ENCODE measurements around the gene GTF2A2. TPM values are rescaled to one million over a fixed set of nuclear protein-coding genes. Genes with fewer than 3 reads are reported as not detected.

The GTF2A2 gene
- total and polyA plus RNA-seq, 2 donors (not counting 1 experiment from before 2014, with no cell fraction given) = 39.7 to 60.0 TPM

- WGBS (ENCODE audit: insufficient coverage) = 100% methylated on average over 1 of the region's 3 CpGs
- no peaks in the 10 kb centered on the region for H4K20me1 ChIP-seq (ENCODE audit: control insufficient read depth, insufficient read depth, low read length, poor library complexity, severe bottlenecking)
- H2AFZ ChIP-seq (ENCODE audit: insufficient read depth, low read depth, low read length, poor library complexity, severe bottlenecking) = no peak overlapping the region
- no peaks in the 10 kb centered on the region for H3K4me1 Mint-ChIP-seq
- H3K4me3 ChIP-seq (ENCODE audit: control extremely low read depth in 1 of 5, extremely low read depth in 1 of 5, insufficient read depth in 1 of 5, low read depth in 2 of 5, low read length in 4 of 5) = no peak overlapping the region
- no peak overlapping the region for H3K4me3 Mint-ChIP-seq
- no peak overlapping the region for H3K27ac Mint-ChIP-seq
- TF ChIP-seq CTCF (IDR thresholded peaks at IDR 0.05) (no peak), EZH2 (IDR thresholded peaks at IDR 0.05; ENCODE audit: borderline replicate concordance, insufficient read depth, low read depth, low read length, poor library complexity, severe bottlenecking) (no peak)
- H3K4me1 ChIP-seq (ENCODE audit: control insufficient read depth in 2 of 2, insufficient read depth in 2 of 2, low read length in 2 of 2) = no peaks in the 10 kb centered on the region
- H3K9me3 Mint-ChIP-seq (ENCODE audit: insufficient read depth) = no peaks in the 10 kb centered on the region
- intact Hi-C loops (cut with micrococcal nuclease) = no loop called here
- ATAC-seq (ENCODE audit: low read depth) (no peak), DNase-seq (no peak)
- H3K9me3 ChIP-seq (ENCODE audit: control extremely low read depth in 1 of 3, control insufficient read depth in 2 of 3, insufficient read depth in 1 of 3, low read length in 2 of 3) = no peaks in the 10 kb centered on the region
- no peak overlapping the region for H3K9ac ChIP-seq (ENCODE audit: low read length)
- H3K79me2 ChIP-seq (ENCODE audit: control insufficient read depth, insufficient read depth, low read length) = no peaks in the 10 kb centered on the region
- CTCF ChIA-PET = interaction anchor here (0.6 to 1.9 kb wide), 2 partner anchors 24 to 44 kb away, joined by 3 to 4 read pairs; partner anchors contain the start of gene GCNT3
- peaks cover 13 to 20% of the 10 kb centered on the region in 2 experiments for H3K36me3 ChIP-seq (replicated peaks in 1 of 2; ENCODE audit: control extremely low read depth in 1 of 2, control insufficient read depth in 1 of 2, extremely low read depth in 1 of 2, insufficient read depth in 2 of 2, low read length in 1 of 2)
- POLR2A ChIA-PET = no interaction called here
- no peak overlapping the region for H3K27ac ChIP-seq (ENCODE audit: low read length in 2 of 2)
- H3K4me2 ChIP-seq (replicated peaks; ENCODE audit: low read depth, low read length, poor library complexity, severe bottlenecking) = no peak overlapping the region
- H3K27me3 Mint-ChIP-seq = no peaks in the 10 kb centered on the region
- H3K27me3 ChIP-seq (replicated peaks in 1 of 4; ENCODE audit: control extremely low read depth in 1 of 4, control insufficient read depth in 3 of 4, insufficient read depth in 4 of 4, low read length in 3 of 4) = no peaks in the 10 kb centered on the region
These were observed 21.1 kb downstream of the GTF2A2 start for GRCh38 chr15:59636184-59636583.

- Histone ChIP-seq H3K4me3 (ENCODE audit: control extremely low read depth in 1 of 5, extremely low read depth in 1 of 5, insufficient read depth in 1 of 5, low read depth in 2 of 5, low read length in 4 of 5) (no peak overlapping the region), H3K4me1 (ENCODE audit: control insufficient read depth in 2 of 2, insufficient read depth in 2 of 2, low read length in 2 of 2) (no peaks in the 10 kb centered on the region), H4K20me1 (ENCODE audit: control insufficient read depth, insufficient read depth, low read length, poor library complexity, severe bottlenecking) (no peaks in the 10 kb centered on the region), H3K27me3 (replicated peaks in 1 of 4; ENCODE audit: control extremely low read depth in 1 of 4, control insufficient read depth in 3 of 4, insufficient read depth in 4 of 4, low read length in 3 of 4) (no peaks in the 10 kb centered on the region), H3K36me3 (replicated peaks in 1 of 2; ENCODE audit: control extremely low read depth in 1 of 2, control insufficient read depth in 1 of 2, extremely low read depth in 1 of 2, insufficient read depth in 2 of 2, low read length in 1 of 2) (peaks cover under 1 to 5% of the 10 kb centered on the region in 2 experiments), H3K27ac (ENCODE audit: low read length in 2 of 2) (no peak overlapping the region), H2AFZ (ENCODE audit: insufficient read depth, low read depth, low read length, poor library complexity, severe bottlenecking) (no peak overlapping the region), H3K79me2 (ENCODE audit: control insufficient read depth, insufficient read depth, low read length) (no peaks in the 10 kb centered on the region), H3K4me2 (replicated peaks; ENCODE audit: low read depth, low read length, poor library complexity, severe bottlenecking) (no peak overlapping the region), H3K9ac (ENCODE audit: low read length) (no peak overlapping the region), H3K9me3 (ENCODE audit: control extremely low read depth in 1 of 3, control insufficient read depth in 2 of 3, insufficient read depth in 1 of 3, low read length in 2 of 3) (no peaks in the 10 kb centered on the region)
- Mint-ChIP-seq H3K4me1 (peaks cover 1% of the 10 kb centered on the region), H3K27me3 (no peaks in the 10 kb centered on the region), H3K27ac (no peak overlapping the region), H3K9me3 (ENCODE audit: insufficient read depth) (no peaks in the 10 kb centered on the region), H3K4me3 (no peak overlapping the region)
- POLR2A ChIA-PET = no interaction called here
- 86% methylated on average over 3 of the region's 4 CpGs for WGBS (ENCODE audit: insufficient coverage)
- TF ChIP-seq EZH2 (IDR thresholded peaks at IDR 0.05; ENCODE audit: borderline replicate concordance, insufficient read depth, low read depth, low read length, poor library complexity, severe bottlenecking) (no peak), CTCF (IDR thresholded peaks at IDR 0.05) (no peak)
- ATAC-seq (ENCODE audit: low read depth) (no peak), DNase-seq (no peak)
- CTCF ChIA-PET = no interaction called here
- intact Hi-C loops (cut with micrococcal nuclease) = no loop called here
These were observed 24.6 kb downstream of the GTF2A2 start for GRCh38 chr15:59632714-59633113.

Data from B cell (primary cell).